DND-41 (cell line): ENCODE data around the gene HDAC11.

Experiments used
- EZH2 ChIP-seq: IDR thresholded peaks from 3 replicates; pipeline ENCODE4 v1.6.1; 2012; ENCODE audit warnings: borderline replicate concordance, low read depth, mild to moderate bottlenecking, moderate library complexity, low read length, inconsistent platforms; ENCODE audit not compliant: severe bottlenecking
- TF ChIP-seq, protein P1 (sequence below): IDR thresholded peaks from 2 replicates; pipeline ENCODE4 v1.5.1; 2012; ENCODE audit warnings: borderline replicate concordance, low read length, moderate library complexity, mild to moderate bottlenecking; ENCODE audit not compliant: poor library complexity, severe bottlenecking; ENCODE audit errors: extremely low read depth

DNA sequence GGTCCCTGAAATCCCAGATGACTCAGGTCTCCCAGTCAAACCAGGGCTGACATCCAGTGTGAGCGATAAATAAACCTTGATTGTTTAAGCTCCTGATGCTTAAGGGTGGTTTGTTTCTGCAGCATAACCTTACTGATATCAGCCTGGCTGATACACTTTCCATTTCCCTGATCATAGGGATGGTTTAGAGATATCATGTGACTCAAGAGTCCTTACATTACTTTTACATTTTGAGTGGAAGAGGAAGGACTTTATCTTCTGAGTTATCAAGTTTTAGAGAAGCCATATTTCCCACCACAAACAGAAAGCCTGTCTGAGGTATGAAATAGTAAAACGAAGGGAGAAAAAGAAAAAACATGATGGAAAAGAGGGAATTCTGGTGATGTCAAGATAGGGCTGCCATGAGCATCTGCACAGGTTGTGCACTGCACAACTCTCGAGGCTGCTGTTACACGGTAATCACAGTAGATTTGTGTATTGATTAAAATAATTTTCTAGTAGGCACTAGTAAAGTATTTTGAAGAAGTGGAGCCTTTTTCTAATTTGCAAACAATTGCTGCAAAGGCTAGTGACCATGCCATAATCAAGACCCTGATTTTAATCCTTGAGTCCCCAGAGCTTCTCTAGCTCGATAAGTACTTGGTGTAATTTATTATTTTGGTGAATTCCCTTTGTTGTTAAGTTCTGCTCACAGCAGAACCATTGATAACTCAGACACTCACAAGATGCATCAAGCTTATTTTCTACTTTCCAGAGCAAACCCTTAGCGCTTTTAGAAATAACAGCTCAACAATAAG, 34.7 kb downstream of the HDAC11 start:
- TF ChIP-seq, protein P1, sequence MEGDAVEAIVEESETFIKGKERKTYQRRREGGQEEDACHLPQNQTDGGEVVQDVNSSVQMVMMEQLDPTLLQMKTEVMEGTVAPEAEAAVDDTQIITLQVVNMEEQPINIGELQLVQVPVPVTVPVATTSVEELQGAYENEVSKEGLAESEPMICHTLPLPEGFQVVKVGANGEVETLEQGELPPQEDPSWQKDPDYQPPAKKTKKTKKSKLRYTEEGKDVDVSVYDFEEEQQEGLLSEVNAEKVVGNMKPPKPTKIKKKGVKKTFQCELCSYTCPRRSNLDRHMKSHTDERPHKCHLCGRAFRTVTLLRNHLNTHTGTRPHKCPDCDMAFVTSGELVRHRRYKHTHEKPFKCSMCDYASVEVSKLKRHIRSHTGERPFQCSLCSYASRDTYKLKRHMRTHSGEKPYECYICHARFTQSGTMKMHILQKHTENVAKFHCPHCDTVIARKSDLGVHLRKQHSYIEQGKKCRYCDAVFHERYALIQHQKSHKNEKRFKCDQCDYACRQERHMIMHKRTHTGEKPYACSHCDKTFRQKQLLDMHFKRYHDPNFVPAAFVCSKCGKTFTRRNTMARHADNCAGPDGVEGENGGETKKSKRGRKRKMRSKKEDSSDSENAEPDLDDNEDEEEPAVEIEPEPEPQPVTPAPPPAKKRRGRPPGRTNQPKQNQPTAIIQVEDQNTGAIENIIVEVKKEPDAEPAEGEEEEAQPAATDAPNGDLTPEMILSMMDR: no peak
- TF ChIP-seq EZH2: no peak
